Medulla oblongata (tissue), 1 donor: ENCODE results near the gene PSPC1.
A peak's percentile ranks its signal among the peaks of the same experiment; 100 is the strongest.
"Not testable (repeated sequence)": the region's sequence is repeated elsewhere in the genome, so short reads cannot be mapped to it uniquely, and the experiment has no call there.

ENCODE experiments used
- DNase-seq: peaks from one replicate; pipeline ENCODE4 v3.0.0-alpha.2; 2015; ENCODE audit errors: extremely low spot score

The PSPC1 gene, protein sequence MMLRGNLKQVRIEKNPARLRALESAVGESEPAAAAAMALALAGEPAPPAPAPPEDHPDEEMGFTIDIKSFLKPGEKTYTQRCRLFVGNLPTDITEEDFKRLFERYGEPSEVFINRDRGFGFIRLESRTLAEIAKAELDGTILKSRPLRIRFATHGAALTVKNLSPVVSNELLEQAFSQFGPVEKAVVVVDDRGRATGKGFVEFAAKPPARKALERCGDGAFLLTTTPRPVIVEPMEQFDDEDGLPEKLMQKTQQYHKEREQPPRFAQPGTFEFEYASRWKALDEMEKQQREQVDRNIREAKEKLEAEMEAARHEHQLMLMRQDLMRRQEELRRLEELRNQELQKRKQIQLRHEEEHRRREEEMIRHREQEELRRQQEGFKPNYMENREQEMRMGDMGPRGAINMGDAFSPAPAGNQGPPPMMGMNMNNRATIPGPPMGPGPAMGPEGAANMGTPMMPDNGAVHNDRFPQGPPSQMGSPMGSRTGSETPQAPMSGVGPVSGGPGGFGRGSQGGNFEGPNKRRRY

DNA sequence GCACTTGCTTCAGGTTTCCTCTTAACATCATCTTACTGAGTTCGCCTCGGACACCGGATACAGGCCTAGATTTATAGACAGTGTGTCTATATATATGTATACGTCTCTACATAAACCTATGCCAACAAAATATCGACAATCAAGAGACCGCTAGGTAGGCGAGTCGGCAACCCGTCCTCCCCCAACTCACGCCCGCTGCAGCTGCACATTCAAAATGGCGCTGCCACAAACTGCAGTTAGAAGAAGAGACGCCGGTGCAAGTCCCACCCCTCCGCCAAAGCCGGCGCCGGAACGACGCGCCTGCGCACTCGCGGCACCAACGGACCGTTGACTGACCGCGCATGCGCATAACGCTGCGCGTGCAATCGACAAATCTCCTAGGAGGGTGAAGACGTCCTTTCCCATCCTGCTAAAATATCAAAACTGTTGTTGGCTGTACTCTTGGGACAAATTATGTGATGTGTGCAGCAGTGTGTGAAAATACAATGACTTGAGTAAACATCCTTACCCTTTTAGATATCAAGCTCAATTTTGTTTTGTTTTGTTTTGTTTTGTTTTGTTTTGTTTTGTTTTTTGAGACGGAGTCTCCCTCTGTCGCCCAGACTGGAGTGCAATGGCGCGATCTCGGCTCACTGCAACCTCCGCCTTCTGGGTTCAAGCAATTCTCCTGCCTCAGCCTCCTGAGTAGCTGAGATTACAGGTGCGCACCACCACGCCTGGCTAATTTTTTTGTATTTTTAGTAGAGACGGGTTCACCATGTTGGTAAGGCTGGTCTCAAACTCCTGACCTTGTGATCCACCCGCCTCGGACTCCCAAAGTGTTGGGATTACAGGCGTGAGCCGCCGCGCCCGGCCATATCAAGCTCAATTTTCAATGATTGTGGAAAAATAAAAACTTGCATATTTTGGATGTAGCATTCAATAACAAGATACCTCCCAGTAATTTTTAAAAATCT, at the start of gene PSPC1:
PSPC1 (minus strand) TSS at position 219 of the 956 bp plus-strand sequence; CDS start at position 31, 188 bp downstream.
- peak; percentile 97 for DNase-seq

- DNase-seq, result no peak
Measured at GRCh38 chr13:19822673-19823072, 39.9 kb upstream of the PSPC1 start.

DNA sequence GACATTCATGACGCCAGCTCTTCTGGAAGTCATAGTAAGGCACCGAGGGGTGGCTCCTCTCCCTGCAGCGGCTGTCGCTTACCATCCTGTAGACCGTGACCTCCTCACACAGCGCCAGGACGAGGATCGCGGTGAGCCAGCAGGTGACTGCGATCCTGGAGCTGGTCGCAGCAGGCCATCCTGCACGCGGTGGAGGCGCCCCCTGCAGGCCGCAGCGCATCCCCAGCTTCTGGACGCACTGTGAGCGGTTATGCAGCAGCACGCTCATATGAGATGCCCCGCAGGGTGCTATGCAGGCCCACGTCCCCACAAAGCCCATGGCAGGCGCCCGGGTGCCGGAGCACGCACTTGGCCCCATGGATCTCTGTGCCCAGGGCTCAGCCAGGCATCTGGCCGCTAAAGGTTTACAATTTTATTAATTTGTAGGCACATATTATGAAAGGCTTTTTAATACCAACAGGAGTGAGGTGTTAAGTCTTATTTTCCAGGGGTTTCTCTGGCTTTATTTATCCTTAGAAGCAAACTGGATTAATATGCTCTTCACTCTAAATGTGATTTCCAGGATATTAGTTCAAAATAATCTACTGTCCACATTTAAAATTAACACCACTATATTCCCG, 35.6 kb upstream of the PSPC1 start:
- DNase-seq, result no peak

DNA sequence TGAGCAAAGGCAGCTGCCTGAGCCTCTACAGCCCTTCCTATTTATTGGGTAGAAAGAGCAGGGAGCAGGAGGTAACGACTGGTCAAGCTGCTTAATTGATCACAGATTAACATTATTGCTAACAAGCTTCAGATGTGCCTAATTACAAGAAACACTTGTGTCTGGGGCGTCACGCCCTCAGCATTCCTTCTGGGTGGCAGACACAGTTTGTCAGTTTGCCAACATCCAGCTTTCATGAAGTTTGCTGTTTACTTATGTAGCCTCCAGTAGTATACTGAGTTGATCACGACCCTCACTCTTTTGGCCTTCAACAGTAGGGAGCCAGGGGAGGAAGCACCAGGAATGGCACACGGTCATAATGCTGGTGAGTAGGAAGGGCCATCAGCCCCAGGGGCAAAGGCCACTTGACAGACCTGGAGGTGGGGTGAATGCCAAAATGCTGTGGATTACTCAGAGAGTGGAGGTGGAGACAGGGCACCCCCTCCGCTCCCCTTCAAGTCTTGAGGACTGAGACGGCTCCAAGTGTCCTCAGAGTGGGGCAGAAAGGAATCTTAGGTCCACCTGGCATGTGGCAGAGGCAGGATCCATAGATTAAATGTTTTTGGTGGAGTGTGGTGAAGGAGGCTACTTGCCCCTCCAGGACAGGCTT, 34.9 kb upstream of the PSPC1 start:
- DNase-seq, result no peak

DNA sequence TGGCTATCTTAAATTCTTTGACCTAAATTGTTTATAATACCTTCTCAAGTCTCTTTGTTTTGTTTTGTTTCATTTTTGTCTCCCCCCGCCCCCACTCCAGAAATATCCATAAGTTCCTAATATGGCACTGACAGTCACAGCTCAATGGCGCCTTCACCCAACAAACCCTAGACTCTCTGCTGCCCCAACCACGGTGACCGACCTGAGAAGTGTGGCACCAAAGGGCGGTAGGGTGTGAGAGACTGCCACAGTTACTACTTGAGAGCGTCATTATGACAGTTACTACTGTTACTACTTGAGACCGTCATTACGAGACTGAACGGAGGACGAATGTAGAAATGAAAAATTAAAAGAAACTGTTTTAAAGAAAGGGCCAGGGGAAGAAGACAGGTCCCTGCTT, 34.4 kb upstream of the PSPC1 start:
- no peak for DNase-seq

- DNase-seq, result not testable (repeated sequence)
Measured at GRCh38 chr13:19815842-19816241, 33.1 kb upstream of the PSPC1 start.

- no peak for DNase-seq
Measured at GRCh38 chr13:19810996-19811881, 28.5 kb upstream of the PSPC1 start.

- no peak for DNase-seq
Measured at GRCh38 chr13:19810151-19810550, 27.4 kb upstream of the PSPC1 start.

GRCh38 chr13:19805765-19806164, 23.0 kb upstream of the PSPC1 start:
- DNase-seq, result no peak

- DNase-seq, result no peak
Measured at GRCh38 chr13:19795956-19796355, 13.2 kb upstream of the PSPC1 start.

DNA sequence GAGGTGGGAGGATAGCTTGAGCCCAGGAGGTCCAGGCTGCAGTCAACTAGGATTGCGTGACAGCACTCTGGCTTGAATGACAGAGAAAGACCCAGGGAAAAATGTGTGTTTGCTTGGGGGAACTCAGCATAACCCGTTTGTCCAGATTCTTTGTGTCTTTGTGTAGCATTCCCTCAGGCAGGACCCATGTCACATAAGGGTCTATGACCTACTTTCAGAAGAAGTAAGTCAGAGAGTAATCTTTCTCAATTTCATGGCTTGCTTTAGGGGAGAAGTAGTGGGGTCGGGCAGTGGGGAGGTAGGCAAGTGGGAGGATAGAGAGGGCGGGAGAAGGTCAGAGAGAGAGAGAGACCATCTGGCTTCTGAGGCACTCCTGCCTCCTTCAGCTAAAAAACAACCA, 11.9 kb upstream of the PSPC1 start:
- DNase-seq, result no peak

- DNase-seq, result no peak
Measured at GRCh38 chr13:19791953-19792537, 9.3 kb upstream of the PSPC1 start.

DNA sequence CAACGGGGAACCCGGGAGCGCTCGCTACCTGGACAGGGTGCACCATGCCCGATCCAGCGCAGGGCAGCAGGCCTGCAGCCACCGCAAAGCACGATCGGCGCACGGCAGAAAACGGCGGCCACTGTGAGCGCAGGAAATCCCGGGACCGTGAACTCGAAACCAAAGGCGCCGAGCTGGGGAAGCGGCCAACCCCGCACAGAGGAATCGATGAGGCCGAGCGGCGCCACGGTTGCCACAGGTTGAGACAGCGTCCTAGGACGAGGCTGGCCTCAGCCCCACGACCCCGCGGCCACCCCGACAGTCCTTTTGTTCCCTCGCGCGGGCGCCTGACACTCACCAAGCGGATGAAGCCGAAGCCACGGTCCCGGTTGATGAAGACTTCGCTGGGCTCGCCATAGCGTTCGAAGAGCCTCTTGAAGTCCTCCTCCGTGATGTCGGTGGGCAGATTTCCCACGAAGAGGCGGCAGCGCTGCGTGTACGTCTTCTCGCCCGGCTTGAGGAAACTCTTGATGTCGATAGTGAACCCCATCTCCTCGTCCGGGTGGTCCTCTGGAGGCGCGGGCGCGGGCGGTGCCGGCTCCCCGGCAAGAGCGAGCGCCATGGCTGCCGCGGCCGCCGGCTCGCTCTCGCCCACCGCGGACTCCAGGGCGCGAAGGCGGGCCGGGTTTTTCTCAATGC, 557 bp downstream of the PSPC1 start:
- DNase-seq, result peak; percentile 42

DNA sequence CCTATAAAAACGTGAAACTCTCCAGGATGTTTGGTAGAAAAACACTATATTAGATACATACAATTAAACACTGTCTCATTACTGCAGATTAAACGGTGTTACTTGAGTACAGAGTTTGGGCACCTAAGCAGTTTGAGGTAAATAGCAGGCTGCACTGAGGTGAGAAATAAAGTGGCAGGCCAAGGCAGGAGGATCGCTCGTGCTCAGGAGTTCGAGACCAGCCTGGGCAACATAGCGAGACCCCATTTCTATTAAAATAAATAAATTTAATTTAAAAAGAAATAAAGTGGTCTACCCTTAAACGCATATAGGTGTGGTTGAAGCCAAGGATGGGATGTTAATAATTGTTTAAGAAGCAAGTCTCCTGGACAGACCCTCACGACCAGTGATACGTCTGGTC, 1.2 kb downstream of the PSPC1 start:
- peak; percentile 10 for DNase-seq

- not testable (repeated sequence) for DNase-seq
Measured at GRCh38 chr13:19780753-19781418, 1.9 kb downstream of the PSPC1 start.

- no peak for DNase-seq
Measured at GRCh38 chr13:19772306-19772705, 10.4 kb downstream of the PSPC1 start.

- no peak for DNase-seq
Measured at GRCh38 chr13:19769854-19770253, 12.9 kb downstream of the PSPC1 start.

- DNase-seq, result no peak
Measured at GRCh38 chr13:19767966-19768365, 14.8 kb downstream of the PSPC1 start.

DNA sequence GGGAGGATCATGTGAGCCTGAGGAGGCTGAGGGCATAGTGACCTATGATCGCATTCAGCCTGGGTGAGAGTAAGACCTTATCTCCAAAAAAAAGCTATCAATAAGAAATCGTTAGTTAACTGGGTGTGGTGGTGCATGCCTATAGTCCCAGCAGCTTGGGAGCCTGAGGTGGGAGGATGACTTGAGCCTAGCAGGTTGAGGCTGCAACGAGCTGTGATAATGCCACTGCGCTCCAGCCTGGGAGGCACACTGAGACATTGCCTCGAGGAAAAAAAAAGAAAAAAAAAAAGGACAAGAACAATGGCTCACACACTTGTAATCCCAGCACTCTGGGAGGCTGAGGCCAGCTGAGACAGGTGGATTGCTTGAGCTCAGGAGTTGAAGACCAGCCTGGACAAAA, 16.2 kb downstream of the PSPC1 start:
- DNase-seq, result no peak
